ENCODE data around the gene TRIM58. TPM values are rescaled to one million over a fixed set of nuclear protein-coding genes. Genes with fewer than 3 reads are reported as not detected.

Gene TRIM58
- total and polyA plus RNA-seq, 2 donors from 2014 or later, result 0.11 to 0.50 TPM

- FAIRE-seq (no peak), DNase-seq (no peak)
- no peak overlapping the region for H3K27ac ChIP-seq (ENCODE audit: low read depth in 2 of 2, low read length in 2 of 2)
- H3K9ac ChIP-seq (ENCODE audit: low read length in 3 of 3), result no peak overlapping the region
- no peak for TF ChIP-seq CTCF (IDR thresholded peaks at IDR 0.05; ENCODE audit: borderline replicate concordance, extremely low read depth, insufficient read depth)
- H3K4me1 ChIP-seq (ENCODE audit: control insufficient read depth in 2 of 3, insufficient read depth in 2 of 3, low read depth in 1 of 3, low read length in 3 of 3), result no peaks in the 10 kb centered on the region
- H3K9me3 ChIP-seq (ENCODE audit: control insufficient read depth in 2 of 3, insufficient read depth in 1 of 3, low read length in 3 of 3), result no peaks in the 10 kb centered on the region
- peaks cover 3% of the 10 kb centered on the region for H3K27me3 ChIP-seq (ENCODE audit: control insufficient read depth, insufficient read depth, low read length)
- H3K36me3 ChIP-seq (ENCODE audit: control insufficient read depth in 2 of 3, insufficient read depth in 3 of 3, low read length in 3 of 3), result no peaks in the 10 kb centered on the region
- no peak overlapping the region for H3K4me3 ChIP-seq (ENCODE audit: low read length in 3 of 3)
- intact Hi-C loops (cut with DNase I), result no loop called here
These were observed 1.1 kb downstream of the TRIM58 start for GRCh38 chr1:247857985-247858619.

GRCh38 chr1:247862756-247863155, 5.8 kb downstream of the TRIM58 start:
- DNase-seq (no peak), FAIRE-seq (no peak)
- H3K9ac ChIP-seq (ENCODE audit: low read length in 3 of 3), result no peak overlapping the region
- no peak overlapping the region for H3K4me3 ChIP-seq (ENCODE audit: low read length in 3 of 3)
- intact Hi-C loops (cut with DNase I), result no loop called here
- no peak overlapping the region for H3K27ac ChIP-seq (ENCODE audit: low read depth in 2 of 2, low read length in 2 of 2)
- H3K27me3 ChIP-seq (ENCODE audit: control insufficient read depth, insufficient read depth, low read length), result peaks cover 3% of the 10 kb centered on the region
- no peaks in the 10 kb centered on the region for H3K4me1 ChIP-seq (ENCODE audit: control insufficient read depth in 2 of 3, insufficient read depth in 2 of 3, low read depth in 1 of 3, low read length in 3 of 3)
- H3K9me3 ChIP-seq (ENCODE audit: control insufficient read depth in 2 of 3, insufficient read depth in 1 of 3, low read length in 3 of 3), result no peaks in the 10 kb centered on the region
- TF ChIP-seq CTCF (IDR thresholded peaks at IDR 0.05; ENCODE audit: borderline replicate concordance, extremely low read depth, insufficient read depth), result no peak
- H3K36me3 ChIP-seq (ENCODE audit: control insufficient read depth in 2 of 3, insufficient read depth in 3 of 3, low read length in 3 of 3), result no peaks in the 10 kb centered on the region

DNA sequence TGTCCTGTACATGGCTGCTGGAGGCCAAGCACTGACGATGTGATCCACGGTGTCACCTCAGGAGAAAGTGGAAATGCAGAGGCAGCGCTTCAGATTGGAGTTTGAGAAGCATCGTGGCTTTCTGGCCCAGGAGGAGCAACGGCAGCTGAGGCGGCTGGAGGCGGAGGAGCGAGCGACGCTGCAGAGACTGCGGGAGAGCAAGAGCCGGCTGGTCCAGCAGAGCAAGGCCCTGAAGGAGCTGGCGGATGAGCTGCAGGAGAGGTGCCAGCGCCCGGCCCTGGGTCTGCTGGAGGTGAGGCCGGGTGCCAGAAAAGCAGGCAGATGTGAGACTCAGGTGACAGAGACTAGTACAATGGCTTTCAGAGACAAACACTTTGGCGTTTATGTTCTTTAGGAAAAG, 7.7 kb downstream of the TRIM58 start:
- Histone ChIP-seq H3K27me3 (ENCODE audit: control insufficient read depth, insufficient read depth, low read length) (no peaks in the 10 kb centered on the region), H3K36me3 (ENCODE audit: control insufficient read depth in 2 of 3, insufficient read depth in 3 of 3, low read length in 3 of 3) (no peaks in the 10 kb centered on the region), H3K27ac (ENCODE audit: low read depth in 2 of 2, low read length in 2 of 2) (no peak overlapping the region), H3K4me1 (ENCODE audit: control insufficient read depth in 2 of 3, insufficient read depth in 2 of 3, low read depth in 1 of 3, low read length in 3 of 3) (no peaks in the 10 kb centered on the region), H3K4me3 (ENCODE audit: low read length in 3 of 3) (no peak overlapping the region), H3K9ac (ENCODE audit: low read length in 3 of 3) (no peak overlapping the region), H3K9me3 (ENCODE audit: control insufficient read depth in 2 of 3, insufficient read depth in 1 of 3, low read length in 3 of 3) (no peaks in the 10 kb centered on the region)
- FAIRE-seq (no peak), DNase-seq (no peak)
- TF ChIP-seq CTCF (IDR thresholded peaks at IDR 0.05; ENCODE audit: borderline replicate concordance, extremely low read depth, insufficient read depth), result no peak
- intact Hi-C loops (cut with DNase I), result no loop called here

- Histone ChIP-seq H3K27me3 (ENCODE audit: control insufficient read depth, insufficient read depth, low read length) (no peaks in the 10 kb centered on the region), H3K36me3 (ENCODE audit: control insufficient read depth in 2 of 3, insufficient read depth in 3 of 3, low read length in 3 of 3) (no peaks in the 10 kb centered on the region), H3K4me3 (ENCODE audit: low read length in 3 of 3) (no peak overlapping the region), H3K27ac (ENCODE audit: low read depth in 2 of 2, low read length in 2 of 2) (no peak overlapping the region), H3K9me3 (ENCODE audit: control insufficient read depth in 2 of 3, insufficient read depth in 1 of 3, low read length in 3 of 3) (no peaks in the 10 kb centered on the region), H3K4me1 (ENCODE audit: control insufficient read depth in 2 of 3, insufficient read depth in 2 of 3, low read depth in 1 of 3, low read length in 3 of 3) (no peaks in the 10 kb centered on the region), H3K9ac (ENCODE audit: low read length in 3 of 3) (no peak overlapping the region)
- intact Hi-C loops (cut with DNase I), result no loop called here
- FAIRE-seq, result no peak
- no peak for TF ChIP-seq CTCF (IDR thresholded peaks at IDR 0.05; ENCODE audit: borderline replicate concordance, extremely low read depth, insufficient read depth)
- DNase-seq, result no peak
These were observed 8.4 kb downstream of the TRIM58 start for GRCh38 chr1:247865416-247865815.
